GM12878 (cell line): Measurements from ENCODE around the gene CFAP92. TPM values are rescaled to one million over a fixed set of nuclear protein-coding genes. Genes with fewer than 3 reads are reported as not detected.

ENCODE experiments used
- JUND ChIP-seq: IDR thresholded peaks from 2 replicates; pipeline ENCODE4 v1.6.1; 2012; ENCODE audit warnings: low read depth, mild to moderate bottlenecking, low read length, improper control_type of control experiment, moderate library complexity
- KLF5 ChIP-seq: fragments of 450-650 bp; IDR thresholded peaks from 2 replicates; pipeline ENCODE4 v1.6.1; 2014; ENCODE audit warnings: mild to moderate bottlenecking; ENCODE audit not compliant: partially characterized antibody
- MEF2A ChIP-seq: IDR thresholded peaks from 2 replicates; pipeline ENCODE4 v1.6.1; 2011; ENCODE audit warnings: low read depth, mild to moderate bottlenecking, low read length, moderate library complexity; ENCODE audit not compliant: insufficient read depth
- POLR2AphosphoS2 ChIP-seq: IDR thresholded peaks from 2 replicates; pipeline ENCODE4 v1.6.1; 2011; ENCODE audit warnings: low read depth, mild to moderate bottlenecking, low read length, improper control_type of control experiment, moderate library complexity
- POU2F2 ChIP-seq: IDR thresholded peaks from 3 replicates; pipeline ENCODE4 v1.6.1; 2011; ENCODE audit warnings: low read depth, mild to moderate bottlenecking, low read length, borderline replicate concordance
- SMAD5 ChIP-seq: IDR thresholded peaks from 2 replicates; pipeline ENCODE4 v1.6.1; 2016; ENCODE audit warnings: antibody characterized with exemption, low read depth
- TCF12 ChIP-seq: IDR thresholded peaks from 2 replicates; pipeline ENCODE4 v1.6.1; 2011; ENCODE audit warnings: low read depth, mild to moderate bottlenecking, low read length
- TCF3 ChIP-seq: IDR thresholded peaks from 2 replicates; pipeline ENCODE4 v1.6.1; 2012; ENCODE audit warnings: low read depth, mild to moderate bottlenecking, low read length, borderline replicate concordance; ENCODE audit not compliant: insufficient read depth
- ZNF274 ChIP-seq: IDR thresholded peaks from one replicate; pipeline ENCODE4 v1.8.0; 2011; ENCODE audit not compliant: insufficient read length, insufficient read depth
- polyA plus RNA-seq, 11 experiments: library from polyadenylated mRNA; depleted of rRNA in 4 of 11; unstranded in 6 of 11; stranded (reverse) in 5 of 11; fragments of >200 nt; fragmentation: Nextera tagmentation in 4 of 11; fragmentation: Illumina TruSeq in 1 of 11; extraction: Ambion mirVana in 4 of 11; extraction: Trizol in 1 of 11; gene quantifications; 1 replicate in 1 of 11; 2 replicates in 10 of 11; pipeline versions ENCODE4 v1.2.1 to v1.2.3, GENCODE V29; 2011 to 2016; ENCODE audit warnings: inconsistent platforms in 2 of 11, missing spikeins in 2 of 11, low read depth in 1 of 11
- total RNA-seq, 4 experiments: library from RNA; depleted of rRNA in 3 of 4; stranded (reverse); fragments of >200 nt in 3 of 4; fragmentation: Illumina TruSeq in 1 of 4; extraction: Trizol in 1 of 4; gene quantifications; 2 replicates each; pipeline versions ENCODE4 v1.2.1 to v1.2.3, GENCODE V29; 2013 to 2021
- TF ChIP-seq, protein P1 (sequence below): fragments of 450-650 bp; IDR thresholded peaks from 2 replicates; pipeline ENCODE4 v1.6.1; 2017; ENCODE audit warnings: borderline replicate concordance
- TF ChIP-seq, protein P2 (sequence below): fragments of 450-650 bp; IDR thresholded peaks from 2 replicates; pipeline ENCODE4 v1.6.1; 2017; ENCODE audit warnings: mild to moderate bottlenecking, moderate library complexity
- TF ChIP-seq, protein P3 (sequence below): fragments of 450-650 bp; conservative IDR thresholded peaks from 2 replicates; pipeline ENCODE4 v1.6.1; 2017; ENCODE audit warnings: mild to moderate bottlenecking, moderate library complexity
- TF ChIP-seq, protein P4 (sequence below): fragments of 150-350 bp; IDR thresholded peaks from 2 replicates; pipeline ENCODE4 v1.6.1; 2014; ENCODE audit warnings: mild to moderate bottlenecking, low read depth, low read length

Gene CFAP92
- total and polyA plus RNA-seq, 10 of the 15 experiments (the other 5 are each of a cell fraction or from before 2014, with no cell fraction given) = 0.05 to 0.52 (median 0.14) TPM; not detected in 7

DNA sequence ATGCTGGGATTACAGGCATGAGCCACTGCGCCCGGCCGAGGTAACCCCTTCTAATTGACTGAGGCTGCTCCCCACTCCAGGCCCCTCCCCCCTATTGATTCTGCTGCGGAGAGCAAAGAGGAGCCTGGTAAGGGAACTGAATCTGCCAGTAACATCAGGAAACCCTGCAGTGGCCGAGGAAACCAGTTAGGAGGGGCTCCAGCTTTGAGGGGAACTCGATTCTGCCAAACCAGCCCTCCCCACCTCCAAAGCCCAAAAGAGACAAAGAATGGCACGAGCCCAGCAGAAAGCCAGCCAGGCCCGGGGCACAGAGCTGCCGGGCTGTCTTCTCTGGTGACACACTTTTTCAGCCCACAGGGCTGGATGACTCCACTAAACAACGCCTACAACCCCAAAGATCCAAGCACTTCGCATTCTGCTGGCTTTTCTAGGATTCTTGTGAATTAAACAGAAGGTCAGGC lies 129.5 kb downstream of the CFAP92 start (continued):
- TF ChIP-seq, protein P1, sequence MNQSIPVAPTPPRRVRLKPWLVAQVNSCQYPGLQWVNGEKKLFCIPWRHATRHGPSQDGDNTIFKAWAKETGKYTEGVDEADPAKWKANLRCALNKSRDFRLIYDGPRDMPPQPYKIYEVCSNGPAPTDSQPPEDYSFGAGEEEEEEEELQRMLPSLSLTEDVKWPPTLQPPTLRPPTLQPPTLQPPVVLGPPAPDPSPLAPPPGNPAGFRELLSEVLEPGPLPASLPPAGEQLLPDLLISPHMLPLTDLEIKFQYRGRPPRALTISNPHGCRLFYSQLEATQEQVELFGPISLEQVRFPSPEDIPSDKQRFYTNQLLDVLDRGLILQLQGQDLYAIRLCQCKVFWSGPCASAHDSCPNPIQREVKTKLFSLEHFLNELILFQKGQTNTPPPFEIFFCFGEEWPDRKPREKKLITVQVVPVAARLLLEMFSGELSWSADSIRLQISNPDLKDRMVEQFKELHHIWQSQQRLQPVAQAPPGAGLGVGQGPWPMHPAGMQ = no peak
- TF ChIP-seq KLF5 (no peak), POU2F2 (no peak), TCF3 (no peak), POLR2AphosphoS2 (no peak), MEF2A (no peak), SMAD5 (no peak), JUND (no peak), TCF12 (no peak), ZNF274 (no peak)
- TF ChIP-seq, protein P2, sequence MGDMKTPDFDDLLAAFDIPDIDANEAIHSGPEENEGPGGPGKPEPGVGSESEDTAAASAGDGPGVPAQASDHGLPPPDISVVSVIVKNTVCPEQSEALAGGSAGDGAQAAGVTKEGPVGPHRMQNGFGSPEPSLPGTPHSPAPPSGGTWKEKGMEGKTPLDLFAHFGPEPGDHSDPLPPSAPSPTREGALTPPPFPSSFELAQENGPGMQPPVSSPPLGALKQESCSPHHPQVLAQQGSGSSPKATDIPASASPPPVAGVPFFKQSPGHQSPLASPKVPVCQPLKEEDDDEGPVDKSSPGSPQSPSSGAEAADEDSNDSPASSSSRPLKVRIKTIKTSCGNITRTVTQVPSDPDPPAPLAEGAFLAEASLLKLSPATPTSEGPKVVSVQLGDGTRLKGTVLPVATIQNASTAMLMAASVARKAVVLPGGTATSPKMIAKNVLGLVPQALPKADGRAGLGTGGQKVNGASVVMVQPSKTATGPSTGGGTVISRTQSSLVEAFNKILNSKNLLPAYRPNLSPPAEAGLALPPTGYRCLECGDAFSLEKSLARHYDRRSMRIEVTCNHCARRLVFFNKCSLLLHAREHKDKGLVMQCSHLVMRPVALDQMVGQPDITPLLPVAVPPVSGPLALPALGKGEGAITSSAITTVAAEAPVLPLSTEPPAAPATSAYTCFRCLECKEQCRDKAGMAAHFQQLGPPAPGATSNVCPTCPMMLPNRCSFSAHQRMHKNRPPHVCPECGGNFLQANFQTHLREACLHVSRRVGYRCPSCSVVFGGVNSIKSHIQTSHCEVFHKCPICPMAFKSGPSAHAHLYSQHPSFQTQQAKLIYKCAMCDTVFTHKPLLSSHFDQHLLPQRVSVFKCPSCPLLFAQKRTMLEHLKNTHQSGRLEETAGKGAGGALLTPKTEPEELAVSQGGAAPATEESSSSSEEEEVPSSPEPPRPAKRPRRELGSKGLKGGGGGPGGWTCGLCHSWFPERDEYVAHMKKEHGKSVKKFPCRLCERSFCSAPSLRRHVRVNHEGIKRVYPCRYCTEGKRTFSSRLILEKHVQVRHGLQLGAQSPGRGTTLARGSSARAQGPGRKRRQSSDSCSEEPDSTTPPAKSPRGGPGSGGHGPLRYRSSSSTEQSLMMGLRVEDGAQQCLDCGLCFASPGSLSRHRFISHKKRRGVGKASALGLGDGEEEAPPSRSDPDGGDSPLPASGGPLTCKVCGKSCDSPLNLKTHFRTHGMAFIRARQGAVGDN = no peak
- TF ChIP-seq, protein P3, sequence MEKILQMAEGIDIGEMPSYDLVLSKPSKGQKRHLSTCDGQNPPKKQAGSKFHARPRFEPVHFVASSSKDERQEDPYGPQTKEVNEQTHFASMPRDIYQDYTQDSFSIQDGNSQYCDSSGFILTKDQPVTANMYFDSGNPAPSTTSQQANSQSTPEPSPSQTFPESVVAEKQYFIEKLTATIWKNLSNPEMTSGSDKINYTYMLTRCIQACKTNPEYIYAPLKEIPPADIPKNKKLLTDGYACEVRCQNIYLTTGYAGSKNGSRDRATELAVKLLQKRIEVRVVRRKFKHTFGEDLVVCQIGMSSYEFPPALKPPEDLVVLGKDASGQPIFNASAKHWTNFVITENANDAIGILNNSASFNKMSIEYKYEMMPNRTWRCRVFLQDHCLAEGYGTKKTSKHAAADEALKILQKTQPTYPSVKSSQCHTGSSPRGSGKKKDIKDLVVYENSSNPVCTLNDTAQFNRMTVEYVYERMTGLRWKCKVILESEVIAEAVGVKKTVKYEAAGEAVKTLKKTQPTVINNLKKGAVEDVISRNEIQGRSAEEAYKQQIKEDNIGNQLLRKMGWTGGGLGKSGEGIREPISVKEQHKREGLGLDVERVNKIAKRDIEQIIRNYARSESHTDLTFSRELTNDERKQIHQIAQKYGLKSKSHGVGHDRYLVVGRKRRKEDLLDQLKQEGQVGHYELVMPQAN = no peak
- TF ChIP-seq, protein P4, sequence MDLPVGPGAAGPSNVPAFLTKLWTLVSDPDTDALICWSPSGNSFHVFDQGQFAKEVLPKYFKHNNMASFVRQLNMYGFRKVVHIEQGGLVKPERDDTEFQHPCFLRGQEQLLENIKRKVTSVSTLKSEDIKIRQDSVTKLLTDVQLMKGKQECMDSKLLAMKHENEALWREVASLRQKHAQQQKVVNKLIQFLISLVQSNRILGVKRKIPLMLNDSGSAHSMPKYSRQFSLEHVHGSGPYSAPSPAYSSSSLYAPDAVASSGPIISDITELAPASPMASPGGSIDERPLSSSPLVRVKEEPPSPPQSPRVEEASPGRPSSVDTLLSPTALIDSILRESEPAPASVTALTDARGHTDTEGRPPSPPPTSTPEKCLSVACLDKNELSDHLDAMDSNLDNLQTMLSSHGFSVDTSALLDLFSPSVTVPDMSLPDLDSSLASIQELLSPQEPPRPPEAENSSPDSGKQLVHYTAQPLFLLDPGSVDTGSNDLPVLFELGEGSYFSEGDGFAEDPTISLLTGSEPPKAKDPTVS = no peak
